Fibroblast of lung (primary cell): ENCODE results near the gene SSH2.

ENCODE experiments used
- EZH2 ChIP-seq: IDR thresholded peaks from 2 replicates; pipeline ENCODE4 v1.5.1; 2012; ENCODE audit warnings: low read length, control low read depth, mild to moderate bottlenecking; ENCODE audit errors: missing control alignments
- TF ChIP-seq, protein P1 (sequence below), 2 donors: IDR thresholded peaks in 1 of 2; conservative IDR thresholded peaks in 1 of 2; 1 replicate in 1 of 2; 2 replicates in 1 of 2; pipeline ENCODE4 v1.5.1; 2011 to 2012; ENCODE audit warnings: low read length in 2 of 2, control low read depth in 1 of 2, inconsistent platforms in 1 of 2, low read depth in 1 of 2, mild to moderate bottlenecking in 1 of 2

DNA sequence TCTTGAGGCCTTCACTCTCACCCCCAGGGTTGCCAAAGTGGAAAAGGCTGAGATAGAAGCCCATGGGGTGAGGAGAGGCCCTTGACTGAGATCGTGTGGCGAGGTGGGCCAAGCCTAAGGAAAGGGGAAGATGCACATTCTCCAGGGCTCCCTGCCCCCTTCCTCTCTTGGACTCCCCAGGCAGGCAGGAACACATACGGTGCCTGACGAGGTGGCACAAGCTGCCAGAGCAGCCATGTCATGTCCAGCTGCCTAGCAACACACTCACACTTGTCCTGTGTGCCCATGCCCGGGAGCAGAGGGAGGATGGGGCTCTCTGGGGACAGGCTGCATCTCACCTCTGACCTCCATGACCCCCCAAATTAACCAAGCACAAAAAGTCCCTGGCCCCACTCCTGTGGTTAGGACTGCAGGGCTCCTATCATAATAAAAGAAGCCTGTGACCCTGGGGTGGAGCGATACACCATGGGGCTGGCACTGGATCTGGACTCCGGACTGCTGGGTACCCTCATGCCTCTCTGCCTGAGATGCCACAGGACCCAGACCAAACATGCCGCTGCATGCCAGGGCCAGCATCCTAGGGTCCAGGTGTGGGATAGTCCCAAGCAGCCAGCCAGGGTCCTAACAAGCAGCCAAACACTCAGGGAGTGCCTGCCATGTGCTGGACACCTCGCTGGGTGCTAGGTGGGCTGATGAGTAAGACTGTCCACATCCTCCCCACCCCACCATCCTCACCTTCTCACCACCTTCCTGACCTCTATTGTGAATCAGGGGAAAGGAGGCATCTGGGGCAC is 343.2 kb downstream of the SSH2 start:
- TF ChIP-seq EZH2 = no peak
- TF ChIP-seq, protein P1, sequence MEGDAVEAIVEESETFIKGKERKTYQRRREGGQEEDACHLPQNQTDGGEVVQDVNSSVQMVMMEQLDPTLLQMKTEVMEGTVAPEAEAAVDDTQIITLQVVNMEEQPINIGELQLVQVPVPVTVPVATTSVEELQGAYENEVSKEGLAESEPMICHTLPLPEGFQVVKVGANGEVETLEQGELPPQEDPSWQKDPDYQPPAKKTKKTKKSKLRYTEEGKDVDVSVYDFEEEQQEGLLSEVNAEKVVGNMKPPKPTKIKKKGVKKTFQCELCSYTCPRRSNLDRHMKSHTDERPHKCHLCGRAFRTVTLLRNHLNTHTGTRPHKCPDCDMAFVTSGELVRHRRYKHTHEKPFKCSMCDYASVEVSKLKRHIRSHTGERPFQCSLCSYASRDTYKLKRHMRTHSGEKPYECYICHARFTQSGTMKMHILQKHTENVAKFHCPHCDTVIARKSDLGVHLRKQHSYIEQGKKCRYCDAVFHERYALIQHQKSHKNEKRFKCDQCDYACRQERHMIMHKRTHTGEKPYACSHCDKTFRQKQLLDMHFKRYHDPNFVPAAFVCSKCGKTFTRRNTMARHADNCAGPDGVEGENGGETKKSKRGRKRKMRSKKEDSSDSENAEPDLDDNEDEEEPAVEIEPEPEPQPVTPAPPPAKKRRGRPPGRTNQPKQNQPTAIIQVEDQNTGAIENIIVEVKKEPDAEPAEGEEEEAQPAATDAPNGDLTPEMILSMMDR (conservative IDR thresholded peaks at IDR 0.05 in 1 of 2, IDR thresholded peaks at IDR 0.05 in 1 of 2; ENCODE audit: low read depth in 1 of 2, low read length in 2 of 2) = no peak
